GM10248 (cell line): ENCODE measurements around the gene TJAP1.
A peak's percentile ranks its signal among the peaks of the same experiment; 100 is the strongest.

Experiments used
- CTCF ChIA-PET: fragments of 300-600 bp; sonication (Branson Sonifier 250); formaldehyde crosslinking; extraction: SDS; loops from one replicate; lab custom pipeline; 2021; ENCODE audit warnings: antibody characterized with exemption; lab: Yijun Ruan, JAX
- POLR2A ChIA-PET: fragments of 350-650 bp; sonication (Branson Sonifier 250); formaldehyde crosslinking; extraction: SDS; loops from one replicate; lab custom pipeline; 2020; ENCODE audit warnings: antibody characterized with exemption; lab: Yijun Ruan, JAX
- DNase-seq: peaks from one replicate; pipeline ENCODE4 v3.0.0; 2012; ENCODE audit errors: extremely low spot score
- TF ChIP-seq, protein P1 (sequence below): IDR thresholded peaks from 2 replicates; pipeline ENCODE4 v1.5.1; 2012; ENCODE audit warnings: mild to moderate bottlenecking, low read depth; ENCODE audit errors: extremely low read depth, missing control alignments, control extremely low read depth

TJAP1 gene

DNA sequence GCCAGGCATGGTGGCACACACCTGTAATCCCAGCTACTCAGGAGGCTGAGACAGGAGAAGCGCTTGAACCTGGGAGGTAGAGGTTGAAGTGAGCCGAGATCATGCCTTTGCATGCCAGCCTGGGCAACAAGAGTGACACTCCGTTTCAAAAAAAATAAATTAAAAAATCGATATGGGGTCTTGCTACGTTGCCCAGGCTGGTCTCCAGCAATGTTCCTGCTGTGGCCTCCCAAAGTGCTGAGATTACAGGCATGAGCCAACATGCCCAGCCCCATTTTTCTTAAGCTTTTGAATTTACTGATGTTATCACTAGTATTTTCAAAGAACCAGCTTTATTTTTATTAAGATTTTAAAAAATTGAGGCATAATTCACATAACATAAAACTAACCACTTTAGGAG, 63.1 kb downstream of the TJAP1 start:
- no peak for DNase-seq
- TF ChIP-seq, protein P1, sequence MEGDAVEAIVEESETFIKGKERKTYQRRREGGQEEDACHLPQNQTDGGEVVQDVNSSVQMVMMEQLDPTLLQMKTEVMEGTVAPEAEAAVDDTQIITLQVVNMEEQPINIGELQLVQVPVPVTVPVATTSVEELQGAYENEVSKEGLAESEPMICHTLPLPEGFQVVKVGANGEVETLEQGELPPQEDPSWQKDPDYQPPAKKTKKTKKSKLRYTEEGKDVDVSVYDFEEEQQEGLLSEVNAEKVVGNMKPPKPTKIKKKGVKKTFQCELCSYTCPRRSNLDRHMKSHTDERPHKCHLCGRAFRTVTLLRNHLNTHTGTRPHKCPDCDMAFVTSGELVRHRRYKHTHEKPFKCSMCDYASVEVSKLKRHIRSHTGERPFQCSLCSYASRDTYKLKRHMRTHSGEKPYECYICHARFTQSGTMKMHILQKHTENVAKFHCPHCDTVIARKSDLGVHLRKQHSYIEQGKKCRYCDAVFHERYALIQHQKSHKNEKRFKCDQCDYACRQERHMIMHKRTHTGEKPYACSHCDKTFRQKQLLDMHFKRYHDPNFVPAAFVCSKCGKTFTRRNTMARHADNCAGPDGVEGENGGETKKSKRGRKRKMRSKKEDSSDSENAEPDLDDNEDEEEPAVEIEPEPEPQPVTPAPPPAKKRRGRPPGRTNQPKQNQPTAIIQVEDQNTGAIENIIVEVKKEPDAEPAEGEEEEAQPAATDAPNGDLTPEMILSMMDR = no peak
- POLR2A ChIA-PET = no interaction called here
- CTCF ChIA-PET = no interaction called here

DNA sequence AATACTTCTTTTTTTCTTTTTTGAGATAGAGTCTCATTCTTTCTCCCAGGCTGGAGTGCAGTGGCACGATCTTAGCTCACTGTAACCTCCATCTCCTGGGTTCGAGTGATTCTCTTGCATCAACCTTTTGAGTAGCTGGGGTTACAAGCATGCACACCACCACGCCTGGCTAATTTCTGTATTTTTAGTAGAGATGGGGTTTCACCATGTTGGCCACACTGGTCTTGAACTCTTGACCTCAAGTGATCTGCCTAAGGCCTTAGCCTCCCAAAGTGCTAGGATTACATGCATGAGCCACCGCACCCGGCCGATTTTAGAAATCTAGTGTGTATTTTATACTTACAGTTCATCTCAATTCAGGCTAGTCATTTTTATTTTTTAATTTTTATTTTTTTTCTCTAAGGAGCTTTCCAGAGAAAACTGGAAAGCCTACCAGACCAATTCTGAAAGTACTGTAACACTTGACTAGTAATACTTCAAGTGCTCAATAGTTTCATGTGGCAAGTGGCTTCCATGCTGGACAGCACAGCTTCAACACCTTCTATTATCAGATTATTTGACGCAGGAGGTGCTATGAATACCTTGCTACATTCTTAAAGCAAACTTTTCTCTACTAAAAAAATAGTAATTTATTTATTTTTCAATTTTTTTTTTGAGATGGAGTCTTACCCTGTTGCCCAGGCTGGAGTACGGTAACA, 64.6 kb downstream of the TJAP1 start:
- POLR2A ChIA-PET = interaction anchor here (0.6 kb wide), 1 partner anchor 368 kb away, joined by 4 read pairs; no protein-coding TSS in a partner anchor

DNA sequence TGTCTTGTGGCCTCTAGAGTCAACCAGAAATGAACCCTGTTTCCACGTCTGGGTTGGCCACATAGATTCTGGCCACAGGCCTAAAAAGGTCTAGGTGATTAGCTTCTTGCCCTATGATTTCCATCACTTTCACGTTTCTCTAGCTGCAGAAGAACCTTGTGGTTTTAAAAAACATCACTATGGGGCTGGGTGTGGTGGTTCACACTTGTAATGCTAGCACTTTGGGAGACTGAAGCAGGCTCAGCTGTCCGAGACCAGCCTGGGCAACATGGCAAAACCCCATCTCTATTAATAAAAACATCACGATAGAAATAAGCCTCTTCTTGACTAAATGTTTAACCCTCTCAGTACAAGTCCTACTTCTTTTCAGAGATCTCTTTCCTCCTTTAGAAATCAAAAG, 67.1 kb downstream of the TJAP1 start:
- TF ChIP-seq, protein P1 = no peak
- CTCF ChIA-PET = interaction anchor here (0.6 to 1.0 kb wide), 3 partner anchors 14 to 37 kb away, joined by 3 to 4 read pairs (median 3); no protein-coding TSS in a partner anchor
- POLR2A ChIA-PET = no interaction called here
- no peak for DNase-seq

More for the DNA sequence above, 64.6 kb downstream of the TJAP1 start:
- CTCF ChIA-PET = interaction anchor here (1.3 kb wide), 1 partner anchor 35 kb away, joined by 4 read pairs; no protein-coding TSS in a partner anchor
- peak; percentile 28 for DNase-seq
- TF ChIP-seq, protein P1 = no peak

DNA sequence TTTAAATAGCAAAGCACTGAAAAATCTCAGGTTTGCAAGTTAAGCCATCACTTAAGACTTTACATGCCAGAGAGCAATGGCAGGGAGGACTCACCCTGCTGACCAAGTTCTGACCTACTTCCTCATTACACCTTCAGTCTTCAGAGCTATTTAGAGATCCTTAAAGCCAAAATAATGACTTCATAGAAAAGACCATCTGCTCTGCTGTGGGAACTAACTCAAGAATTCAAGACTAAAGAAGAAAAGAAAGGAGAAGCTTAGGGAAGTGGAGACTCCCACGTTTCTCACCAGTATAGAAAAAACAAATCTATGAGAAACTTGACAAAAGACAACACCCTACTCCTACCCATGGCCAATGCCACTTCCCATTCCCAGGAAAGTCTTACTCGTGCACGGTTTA, 69.9 kb downstream of the TJAP1 start:
- TF ChIP-seq, protein P1 = no peak
- CTCF ChIA-PET = interaction anchor here (0.9 to 2.5 kb wide), 6 partner anchors 15 to 223 kb away, joined by 3 to 8 read pairs (median 4); partner anchors contain the start of genes POLH, VEGFA and XPO5
- peak; percentile 26 for DNase-seq
- POLR2A ChIA-PET = no interaction called here
